AG04450 (cell line): ENCODE results near the gene NF2. TPM values are rescaled to one million over a fixed set of nuclear protein-coding genes. Genes with fewer than 3 reads are reported as not detected.

Experiments
- CTCF ChIA-PET: fragments of 300-600, 350-600 bp; formaldehyde crosslinking; extraction: SDS; loops from one replicate; lab custom pipeline; 2022; ENCODE audit warnings: antibody characterized with exemption, inconsistent platforms; lab: Charles Lee
- POLR2A ChIA-PET: fragments of 350-600 bp; formaldehyde crosslinking; extraction: SDS; loops from one replicate; lab custom pipeline; 2021; ENCODE audit warnings: antibody characterized with exemption, inconsistent platforms; lab: Yijun Ruan, JAX
- DNase-seq: peaks from one replicate; pipeline ENCODE4 v3.0.0-alpha.2; 2011; ENCODE audit warnings: low read depth, low spot score
- H3K27ac ChIP-seq: one replicate; pipeline ENCODE4 v1.5.1; 2012; ENCODE audit warnings: low read depth, low read length, control low read depth
- H3K27me3 ChIP-seq: one replicate; pipeline ENCODE4 v1.6.0; 2012; ENCODE audit warnings: low read length; ENCODE audit not compliant: control insufficient read depth, insufficient read depth
- H3K4me3 ChIP-seq: 2 replicates; pipeline ENCODE4 v1.5.1; 2011; ENCODE audit warnings: mild to moderate bottlenecking, low read depth, low read length, control low read depth
- H3K9me3 ChIP-seq: 2 replicates; pipeline ENCODE4 v1.5.1; 2012; ENCODE audit warnings: low read length; ENCODE audit not compliant: control insufficient read depth, insufficient read depth
- CTCF ChIP-seq: IDR thresholded peaks from 2 replicates; pipeline ENCODE4 v1.5.1; 2011; ENCODE audit warnings: low read depth, low read length, control low read depth, inconsistent platforms
- polyA plus RNA-seq: library from polyadenylated mRNA; depleted of rRNA; stranded (reverse); fragments of >200 nt; gene quantifications from 2 replicates; pipeline ENCODE4 v1.2.3, GENCODE V29; 2011

The NF2 gene
- polyA plus RNA-seq, 1 experiment, result 57.6 TPM

- Histone ChIP-seq H3K27me3 (peaks cover 58% of the 10 kb centered on the region), H3K27ac (no peak overlapping the region), H3K9me3 (no peaks in the 10 kb centered on the region; the same call in 1 of the 2 replicates), H3K4me3 (no peak overlapping the region)
- POLR2A ChIA-PET, result no interaction called here
- DNase-seq, result no peak
- CTCF ChIA-PET, result no interaction called here
- TF ChIP-seq CTCF, result no peak
These were observed 106.8 kb downstream of the NF2 start for GRCh38 chr22:29710193-29710592.

DNA sequence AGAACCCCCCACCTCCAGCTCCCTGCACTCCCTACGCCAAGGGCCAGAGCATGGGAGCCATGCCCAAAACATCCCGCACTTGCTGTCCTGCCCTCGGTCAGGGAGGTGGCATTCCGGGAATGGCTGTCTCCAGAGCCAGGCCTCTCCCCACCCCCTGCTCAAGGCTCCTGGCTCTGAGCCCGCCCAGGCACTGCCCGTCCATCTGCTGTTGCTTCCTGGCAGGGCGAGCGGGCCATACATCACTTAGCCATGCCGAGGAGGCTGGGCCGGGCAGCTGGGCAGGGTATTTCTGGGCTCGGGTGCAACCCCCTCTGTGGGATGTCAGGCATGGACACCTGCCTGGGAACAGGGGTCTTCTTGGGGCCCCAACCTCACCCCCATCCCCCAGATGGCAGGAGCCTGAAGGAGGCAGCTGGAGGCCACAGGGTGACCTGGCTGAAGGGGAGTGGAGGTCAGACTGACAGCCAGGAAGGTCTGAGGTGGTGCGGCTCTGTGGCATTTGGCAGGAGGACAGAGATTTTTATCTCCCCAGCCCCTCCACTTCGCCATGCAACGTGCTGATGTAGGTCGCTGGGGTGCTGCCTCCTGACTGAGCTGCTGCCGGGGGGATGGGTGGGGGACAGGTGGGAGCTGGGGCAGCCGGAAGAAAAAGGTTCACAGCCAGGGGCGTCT, 107.6 kb downstream of the NF2 start:
- H3K9me3 ChIP-seq, result no peaks in the 10 kb centered on the region; the same call in 1 of the 2 replicates
- no peak for DNase-seq
- ChIA-PET POLR2A (interaction anchor here (0.6 kb wide), 1 partner anchor 925 kb away, joined by 3 read pairs; no protein-coding TSS in a partner anchor), CTCF (no interaction called here)
- H3K27me3 ChIP-seq, result peaks cover 60% of the 10 kb centered on the region
- no peak for TF ChIP-seq CTCF
- no peak overlapping the region for H3K4me3 ChIP-seq
- H3K27ac ChIP-seq, result no peak overlapping the region

DNA sequence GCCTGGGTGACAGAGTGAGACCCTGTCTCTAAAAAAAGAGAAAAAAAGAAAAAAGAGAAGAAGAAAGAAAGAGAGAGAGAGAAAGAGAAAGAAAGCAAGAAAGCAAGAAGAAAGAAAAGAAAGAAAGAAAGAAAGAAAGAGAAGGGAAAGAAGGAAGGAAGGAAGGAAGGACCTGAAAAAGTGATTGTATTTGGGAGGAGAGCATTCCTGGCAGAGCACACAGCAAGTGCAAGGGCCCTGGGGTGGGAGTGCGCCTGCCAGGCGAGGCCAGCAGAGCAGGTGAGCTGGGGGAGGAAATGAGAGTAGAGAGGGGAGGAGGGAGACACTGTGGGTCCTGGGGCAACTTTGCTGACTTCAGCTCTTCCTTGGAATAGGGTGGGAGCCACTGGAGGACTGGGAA, 108.7 kb downstream of the NF2 start:
- Histone ChIP-seq H3K4me3 (no peak overlapping the region), H3K9me3 (no peaks in the 10 kb centered on the region; the same call in 1 of the 2 replicates), H3K27ac (no peak overlapping the region), H3K27me3 (peaks cover 53% of the 10 kb centered on the region)
- ChIA-PET CTCF (no interaction called here), POLR2A (interaction anchor here (0.6 to 0.7 kb wide), 2 partner anchors 153 to 167 kb away, joined by 6 to 11 read pairs; no protein-coding TSS in a partner anchor)
- no peak for DNase-seq
- no peak for TF ChIP-seq CTCF

DNA sequence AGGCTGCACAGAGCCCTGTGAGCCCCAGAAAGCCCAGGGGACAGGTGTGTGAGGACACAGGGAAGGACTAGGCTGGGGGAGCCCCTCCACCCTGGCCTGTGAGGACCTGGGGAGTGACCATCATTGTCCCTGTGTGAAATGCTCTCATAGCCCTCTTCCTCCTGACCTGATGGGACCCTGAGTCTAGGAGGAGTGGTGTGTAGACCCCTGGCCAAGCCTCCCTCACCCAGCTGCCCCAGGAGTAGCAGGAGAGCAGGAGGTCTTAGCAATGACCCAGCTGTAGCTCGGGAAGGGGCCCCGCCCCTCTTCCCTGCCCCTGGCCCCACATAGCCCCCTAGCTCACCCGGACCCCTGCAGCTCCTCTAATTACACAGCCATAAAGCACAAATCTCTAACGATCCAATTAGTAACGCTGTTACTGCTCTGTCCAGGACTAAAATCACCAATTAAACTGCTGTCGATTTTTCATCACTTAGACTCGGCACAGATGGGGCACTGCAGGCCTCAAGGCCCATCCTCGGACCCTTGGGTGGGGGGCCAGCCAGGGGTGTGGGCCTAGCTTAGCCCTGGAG, 109.8 kb downstream of the NF2 start:
- TF ChIP-seq CTCF, result no peak

GRCh38 chr22:29715240-29715639, 111.8 kb downstream of the NF2 start:
- no peak overlapping the region for H3K27ac ChIP-seq
- ChIA-PET CTCF (no interaction called here), POLR2A (interaction anchor here (0.6 kb wide), 1 partner anchor 21 kb away, joined by 3 read pairs; no protein-coding TSS in a partner anchor)
- no peaks in the 10 kb centered on the region; the same call in 1 of the 2 replicates for H3K9me3 ChIP-seq
- peaks cover 64% of the 10 kb centered on the region for H3K27me3 ChIP-seq
- TF ChIP-seq CTCF, result no peak
- no peak overlapping the region for H3K4me3 ChIP-seq
- DNase-seq, result no peak

More for the DNA sequence above, 109.8 kb downstream of the NF2 start:
- ChIA-PET POLR2A (no interaction called here), CTCF (no interaction called here)
- Histone ChIP-seq H3K9me3 (no peaks in the 10 kb centered on the region; the same call in 1 of the 2 replicates), H3K4me3 (no peak overlapping the region), H3K27me3 (peaks cover 57% of the 10 kb centered on the region), H3K27ac (no peak overlapping the region)
- no peak for DNase-seq
